ENCODE results near the gene MXD1. TPM values are rescaled to one million over a fixed set of nuclear protein-coding genes. Genes with fewer than 3 reads are reported as not detected.

Gene MXD1
- total RNA-seq, 1 experiment from 2014 or later = 13.3 TPM

GRCh38 chr2:69911985-69912563 lies 2.8 kb upstream of the MXD1 start:
- BruUV-seq (replicated peaks) = no TSS peak
- H3K4me3 Mint-ChIP-seq (ENCODE audit: low read depth, unreplicated experiment) = no peak overlapping the region
- H3K27ac Mint-ChIP-seq (ENCODE audit: unreplicated experiment) = no peak overlapping the region
- CTCF ChIA-PET = interaction anchor here (0.6 to 4.1 kb wide), 4 partner anchors 159 to 382 kb away, joined by 3 to 32 read pairs (median 16); partner anchors contain the start of gene SNRPG
- peaks cover 43% of the 10 kb centered on the region for H3K36me3 Mint-ChIP-seq (ENCODE audit: insufficient read depth, unreplicated experiment)
- peak; percentile 48 for TF ChIP-seq CTCF (IDR thresholded peaks at IDR 0.05; ENCODE audit: unreplicated experiment)
- DNase-seq = no peak
- intact Hi-C loops (cut with micrococcal nuclease; ENCODE audit: unreplicated experiment) = loop anchor here (1.0 to 5.0 kb wide), 2 partner anchors 158 to 185 kb away; no protein-coding TSS in a partner anchor
- peaks cover 15% of the 10 kb centered on the region for H3K4me1 Mint-ChIP-seq (ENCODE audit: low read depth, unreplicated experiment)
- no peaks in the 10 kb centered on the region for H3K27me3 Mint-ChIP-seq (ENCODE audit: unreplicated experiment)
- H3K9me3 Mint-ChIP-seq (ENCODE audit: low read depth, unreplicated experiment) = no peaks in the 10 kb centered on the region

GRCh38 chr2:69914164-69914949 lies 552 bp upstream of the MXD1 start:
- no peaks in the 10 kb centered on the region for H3K9me3 Mint-ChIP-seq (ENCODE audit: low read depth, unreplicated experiment)
- H3K36me3 Mint-ChIP-seq (ENCODE audit: insufficient read depth, unreplicated experiment) = peaks cover 58% of the 10 kb centered on the region
- H3K27ac Mint-ChIP-seq (ENCODE audit: unreplicated experiment) = peak overlapping the region; percentile 98
- BruUV-seq (replicated peaks) = TSS peak; percentile 94
- CTCF ChIA-PET = interaction anchor here (0.7 to 4.1 kb wide), 15 partner anchors 19 to 387 kb away, joined by 3 to 32 read pairs (median 5); partner anchors contain the start of genes C2orf42, FAM136A and SNRPG
- intact Hi-C loops (cut with micrococcal nuclease; ENCODE audit: unreplicated experiment) = loop anchor here (2.0 to 5.0 kb wide), 3 partner anchors 187 to 378 kb away; partner anchors contain the start of gene SNRPG
- no peak for TF ChIP-seq CTCF (IDR thresholded peaks at IDR 0.05; ENCODE audit: unreplicated experiment)
- peak; percentile 99 for DNase-seq
- peaks cover 27% of the 10 kb centered on the region for H3K4me1 Mint-ChIP-seq (ENCODE audit: low read depth, unreplicated experiment)
- no peaks in the 10 kb centered on the region for H3K27me3 Mint-ChIP-seq (ENCODE audit: unreplicated experiment)
- peak overlapping the region; percentile 76 for H3K4me3 Mint-ChIP-seq (ENCODE audit: low read depth, unreplicated experiment)

- TF ChIP-seq CTCF (IDR thresholded peaks at IDR 0.05; ENCODE audit: unreplicated experiment) = no peak
- BruUV-seq (replicated peaks) = TSS peak; percentile 37
- Mint-ChIP-seq H3K27me3 (ENCODE audit: unreplicated experiment) (no peaks in the 10 kb centered on the region), H3K9me3 (ENCODE audit: low read depth, unreplicated experiment) (no peaks in the 10 kb centered on the region), H3K4me3 (ENCODE audit: low read depth, unreplicated experiment) (peak overlapping the region; percentile 76), H3K4me1 (ENCODE audit: low read depth, unreplicated experiment) (peaks cover 27% of the 10 kb centered on the region), H3K27ac (ENCODE audit: unreplicated experiment) (peak overlapping the region; percentile 17), H3K36me3 (ENCODE audit: insufficient read depth, unreplicated experiment) (peaks cover 66% of the 10 kb centered on the region)
- CTCF ChIA-PET = interaction anchor here (0.6 kb wide), 1 partner anchor 14 kb away, joined by 3 read pairs; no protein-coding TSS in a partner anchor
- no peak for DNase-seq
- intact Hi-C loops (cut with micrococcal nuclease; ENCODE audit: unreplicated experiment) = no loop called here
Measured at GRCh38 chr2:69916106-69916505, 1.2 kb downstream of the MXD1 start.

GRCh38 chr2:69917852-69918251 lies 2.9 kb downstream of the MXD1 start:
- DNase-seq = no peak
- no peaks in the 10 kb centered on the region for H3K27me3 Mint-ChIP-seq (ENCODE audit: unreplicated experiment)
- peaks cover 60% of the 10 kb centered on the region for H3K36me3 Mint-ChIP-seq (ENCODE audit: insufficient read depth, unreplicated experiment)
- BruUV-seq (replicated peaks) = no TSS peak
- CTCF ChIA-PET = interaction anchor here (0.7 to 1.0 kb wide), 2 partner anchors 153 to 193 kb away, joined by 3 read pairs; no protein-coding TSS in a partner anchor
- no peaks in the 10 kb centered on the region for H3K9me3 Mint-ChIP-seq (ENCODE audit: low read depth, unreplicated experiment)
- H3K4me3 Mint-ChIP-seq (ENCODE audit: low read depth, unreplicated experiment) = peak overlapping the region; percentile 76
- intact Hi-C loops (cut with micrococcal nuclease; ENCODE audit: unreplicated experiment) = no loop called here
- TF ChIP-seq CTCF (IDR thresholded peaks at IDR 0.05; ENCODE audit: unreplicated experiment) = no peak
- peaks cover 23% of the 10 kb centered on the region for H3K4me1 Mint-ChIP-seq (ENCODE audit: low read depth, unreplicated experiment)
- H3K27ac Mint-ChIP-seq (ENCODE audit: unreplicated experiment) = peak overlapping the region; percentile 93

All from Calu3 (cell line).